ENCODE data around the gene MYO1E.

- no peak for TF ChIP-seq CTCF (IDR thresholded peaks at IDR 0.05)
- no peak for TF ChIP-seq POLR2A (IDR thresholded peaks at IDR 0.05)
These were observed 241.2 kb downstream of the MYO1E start for GRCh38 chr15:59131456-59131855.

Measured in uterus (tissue), 2 donors.